Karpas-422 (cell line): ENCODE measurements around the gene HMX2. TPM values are rescaled to one million over a fixed set of nuclear protein-coding genes. Genes with fewer than 3 reads are reported as not detected.

ENCODE experiments used
- DNase-seq: peaks from one replicate; pipeline ENCODE4 v3.0.0-alpha.2; 2015
- H2AFZ ChIP-seq: fragments of 200-600 bp; sonication (generic); 2 replicates; pipeline ENCODE4 v1.6.1; 2014; ENCODE audit warnings: antibody characterized with exemption, low read length, mixed read lengths
- H3K27ac ChIP-seq: fragments of 200-600 bp; sonication (generic); 2 replicates; pipeline ENCODE4 v1.5.1; 2014; ENCODE audit warnings: mild to moderate bottlenecking, low read length, moderate library complexity
- H3K27me3 ChIP-seq: fragments of 200-600 bp; sonication (generic); 2 replicates; pipeline ENCODE4 v1.6.1; 2014; ENCODE audit warnings: low read length, mixed read lengths
- H3K36me3 ChIP-seq: fragments of 200-600 bp; sonication (generic); 2 replicates; pipeline ENCODE4 v1.6.1; 2014; ENCODE audit warnings: low read length, mixed read lengths; ENCODE audit not compliant: insufficient read depth
- H3K4me1 ChIP-seq: fragments of 200-600 bp; sonication (generic); 2 replicates; pipeline ENCODE4 v1.6.1; 2014; ENCODE audit warnings: mild to moderate bottlenecking, low read length, mixed read lengths
- H3K4me2 ChIP-seq: fragments of 200-600 bp; sonication (generic); 2 replicates; pipeline ENCODE4 v1.6.1; 2014; ENCODE audit warnings: low read length, low read depth, mild to moderate bottlenecking; ENCODE audit not compliant: poor library complexity, severe bottlenecking
- H3K4me3 ChIP-seq: fragments of 200-600 bp; sonication (generic); 2 replicates; pipeline ENCODE4 v1.5.1; 2014; ENCODE audit warnings: mild to moderate bottlenecking, antibody characterized with exemption, low read length, mixed read lengths
- H3K79me2 ChIP-seq: fragments of 200-600 bp; sonication (generic); 2 replicates; pipeline ENCODE4 v1.6.1; 2014; ENCODE audit warnings: mild to moderate bottlenecking, low read length, mixed read lengths
- H3K9ac ChIP-seq: fragments of 200-600 bp; sonication (generic); 2 replicates; pipeline ENCODE4 v1.6.0; 2014; ENCODE audit warnings: low read length
- H3K9me2 ChIP-seq: fragments of 200-600 bp; sonication (generic), shearing (Covaris generic); replicated peaks from 2 replicates; pipeline ENCODE4 v1.6.0; 2014; ENCODE audit warnings: mild to moderate bottlenecking, low read length, moderate library complexity; ENCODE audit not compliant: insufficient read depth
- H3K9me3 ChIP-seq: fragments of 300-700, 200-600 bp; sonication (generic); 2 replicates; pipeline ENCODE4 v1.6.1; 2014; ENCODE audit warnings: low read length, mixed read lengths
- H4K20me1 ChIP-seq: fragments of 200-600 bp; sonication (generic); 2 replicates; pipeline ENCODE4 v1.6.1; 2014; ENCODE audit warnings: mild to moderate bottlenecking, antibody characterized with exemption, low read length, low read depth; ENCODE audit not compliant: insufficient read depth
- total RNA-seq: library from RNA; depleted of rRNA; stranded (reverse); fragments of >200 nt; shearing (Covaris generic); gene quantifications from 2 replicates; pipeline ENCODE4 v1.2.3, GENCODE V29; 2014; ENCODE audit warnings: low replicate concordance

The HMX2 gene
- total RNA-seq, 1 experiment from 2014 or later: not detected

DNA sequence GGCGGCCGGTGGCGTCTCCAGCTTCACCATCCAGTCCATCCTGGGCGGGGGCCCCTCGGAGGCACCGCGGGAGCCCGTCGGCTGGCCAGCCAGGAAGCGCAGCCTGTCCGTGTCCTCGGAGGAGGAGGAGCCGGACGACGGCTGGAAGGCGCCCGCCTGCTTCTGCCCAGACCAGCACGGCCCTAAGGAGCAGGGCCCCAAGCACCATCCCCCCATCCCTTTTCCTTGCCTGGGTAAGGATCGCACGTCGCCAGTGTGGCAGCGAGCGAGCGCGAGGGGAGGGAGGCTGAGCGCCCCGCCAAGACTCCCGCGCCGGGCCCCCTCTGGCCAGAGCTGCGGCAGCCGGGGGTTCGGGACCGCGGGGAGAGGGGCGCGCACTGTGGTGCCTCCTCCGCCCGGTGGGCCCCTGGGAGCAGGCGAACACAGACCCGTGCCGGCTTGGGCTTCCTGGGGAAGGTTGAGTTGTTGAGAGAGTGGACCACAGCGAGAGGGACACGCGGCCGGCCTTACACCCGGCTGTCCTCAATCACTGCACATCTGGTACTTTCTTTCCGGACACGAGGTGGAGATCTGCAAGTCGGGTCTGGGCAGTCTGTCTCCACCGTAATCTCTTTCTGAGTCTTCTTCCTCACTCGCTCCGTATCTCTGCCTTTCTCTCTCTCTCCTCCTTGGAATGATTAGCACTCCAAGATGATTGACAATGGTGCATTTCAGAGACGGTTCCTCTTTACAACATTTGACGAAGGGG lies 652 bp downstream of the HMX2 start:
- H3K79me2 ChIP-seq: no peaks in the 10 kb centered on the region
- H3K9ac ChIP-seq: no peak overlapping the region
- no peaks in the 10 kb centered on the region for H3K36me3 ChIP-seq
- no peaks in the 10 kb centered on the region for H3K9me2 ChIP-seq
- H3K4me2 ChIP-seq: no peak overlapping the region
- no peak for DNase-seq
- H3K4me3 ChIP-seq: peak overlapping the region; percentile 34; the same call in 1 of the 2 replicates
- H3K27me3 ChIP-seq: no peaks in the 10 kb centered on the region
- H3K9me3 ChIP-seq: no peaks in the 10 kb centered on the region
- H4K20me1 ChIP-seq: no peaks in the 10 kb centered on the region
- no peak overlapping the region for H2AFZ ChIP-seq
- H3K27ac ChIP-seq: no peak overlapping the region
- H3K4me1 ChIP-seq: peaks cover 11% of the 10 kb centered on the region

- H3K27me3 ChIP-seq: no peaks in the 10 kb centered on the region
- H3K9me2 ChIP-seq: no peaks in the 10 kb centered on the region
- no peak overlapping the region for H3K9ac ChIP-seq
- H3K79me2 ChIP-seq: no peaks in the 10 kb centered on the region
- H3K4me2 ChIP-seq: no peak overlapping the region
- H3K27ac ChIP-seq: no peak overlapping the region
- H3K4me3 ChIP-seq: no peak overlapping the region
- H2AFZ ChIP-seq: no peak overlapping the region
- H4K20me1 ChIP-seq: no peaks in the 10 kb centered on the region
- H3K9me3 ChIP-seq: no peaks in the 10 kb centered on the region
- H3K4me1 ChIP-seq: peaks cover 13% of the 10 kb centered on the region
- no peak for DNase-seq
- no peaks in the 10 kb centered on the region for H3K36me3 ChIP-seq
Observed at GRCh38 chr10:123149162-123149567, 1.2 kb downstream of the HMX2 start.

- Histone ChIP-seq H3K79me2 (peaks cover 5% of the 10 kb centered on the region), H3K4me1 (peaks cover 13% of the 10 kb centered on the region), H3K27me3 (no peaks in the 10 kb centered on the region), H4K20me1 (peaks cover under 1% of the 10 kb centered on the region; the same call in 1 of the 2 replicates), H3K9ac (no peak overlapping the region), H3K4me2 (no peak overlapping the region), H3K4me3 (no peak overlapping the region), H2AFZ (no peak overlapping the region), H3K9me3 (no peaks in the 10 kb centered on the region), H3K36me3 (no peaks in the 10 kb centered on the region), H3K27ac (no peak overlapping the region), H3K9me2 (no peaks in the 10 kb centered on the region)
- DNase-seq: no peak
Observed at GRCh38 chr10:123149568-123150270, 1.8 kb downstream of the HMX2 start.

- no peak for DNase-seq
- Histone ChIP-seq H3K79me2 (peaks cover 12% of the 10 kb centered on the region), H3K27ac (no peak overlapping the region), H3K4me1 (peaks cover 16% of the 10 kb centered on the region), H2AFZ (no peak overlapping the region), H3K9ac (no peak overlapping the region), H3K36me3 (peaks cover 5% of the 10 kb centered on the region), H3K4me3 (no peak overlapping the region), H4K20me1 (peaks cover 8% of the 10 kb centered on the region; the same call in 1 of the 2 replicates), H3K9me2 (no peaks in the 10 kb centered on the region), H3K9me3 (no peaks in the 10 kb centered on the region), H3K27me3 (no peaks in the 10 kb centered on the region), H3K4me2 (no peak overlapping the region)
Observed at GRCh38 chr10:123150271-123150985, 2.5 kb downstream of the HMX2 start.

DNA sequence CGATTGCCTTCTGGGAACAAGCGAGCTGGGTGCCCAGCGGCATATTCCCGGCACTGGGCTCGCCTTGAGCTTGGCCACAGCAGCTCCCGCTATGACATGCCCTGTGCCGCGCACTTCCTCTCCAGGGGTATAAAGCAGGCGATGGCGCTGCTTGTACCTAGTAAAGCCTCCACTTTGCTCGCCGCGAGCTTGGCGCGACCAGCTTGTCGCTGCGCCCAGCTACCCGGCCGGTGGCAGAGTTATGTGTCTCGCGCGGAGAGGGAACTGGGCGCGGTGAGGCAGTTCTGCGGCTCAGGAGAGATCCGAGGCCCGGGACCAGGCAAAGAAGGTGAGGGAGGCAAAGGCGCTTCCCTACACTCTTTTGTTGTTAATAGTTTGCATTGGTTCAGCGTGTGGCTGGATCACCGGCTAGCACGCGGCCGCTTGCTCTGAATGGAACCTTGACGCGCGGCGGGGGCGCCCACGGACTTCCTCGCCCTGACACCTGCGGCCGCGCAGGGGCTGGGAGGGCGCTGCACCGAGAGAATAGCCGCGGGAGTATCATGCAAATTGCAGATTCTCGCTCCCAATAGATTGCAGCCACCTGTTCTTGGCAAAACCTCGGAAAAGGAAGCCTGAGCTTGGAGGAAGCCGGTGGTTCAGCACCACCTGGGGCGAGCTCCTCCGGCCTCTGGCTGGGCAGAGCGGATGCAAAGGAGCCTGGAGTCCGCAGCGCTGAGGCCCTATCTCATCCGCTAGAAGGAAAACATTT lies 3.2 kb downstream of the HMX2 start:
- Histone ChIP-seq H4K20me1 (peaks cover 14% of the 10 kb centered on the region), H3K9ac (peak overlapping the region; percentile 25; the same call in 1 of the 2 replicates), H3K36me3 (peaks cover 12% of the 10 kb centered on the region), H3K4me3 (peak overlapping the region; percentile 13; the same call in 1 of the 2 replicates), H3K4me1 (peaks cover 24% of the 10 kb centered on the region), H3K27ac (no peak overlapping the region), H3K27me3 (no peaks in the 10 kb centered on the region), H3K9me3 (no peaks in the 10 kb centered on the region), H2AFZ (no peak overlapping the region; the same call in 1 of the 2 replicates), H3K9me2 (no peaks in the 10 kb centered on the region), H3K4me2 (peak overlapping the region; percentile 47), H3K79me2 (peaks cover 20% of the 10 kb centered on the region)
- DNase-seq: no peak

GRCh38 chr10:123151737-123152135 lies 3.8 kb downstream of the HMX2 start:
- H4K20me1 ChIP-seq: peaks cover 17% of the 10 kb centered on the region
- H3K79me2 ChIP-seq: peaks cover 25% of the 10 kb centered on the region
- no peaks in the 10 kb centered on the region for H3K9me2 ChIP-seq
- H3K9ac ChIP-seq: peak overlapping the region; percentile 25; the same call in 1 of the 2 replicates
- H3K9me3 ChIP-seq: no peaks in the 10 kb centered on the region
- H3K4me2 ChIP-seq: peak overlapping the region; percentile 47
- peaks cover 17% of the 10 kb centered on the region for H3K36me3 ChIP-seq
- H3K27ac ChIP-seq: no peak overlapping the region
- peaks cover 28% of the 10 kb centered on the region for H3K4me1 ChIP-seq
- H3K4me3 ChIP-seq: peak overlapping the region; percentile 13; the same call in 1 of the 2 replicates
- no peak for DNase-seq
- H2AFZ ChIP-seq: no peak overlapping the region; the same call in 1 of the 2 replicates
- H3K27me3 ChIP-seq: no peaks in the 10 kb centered on the region

DNA sequence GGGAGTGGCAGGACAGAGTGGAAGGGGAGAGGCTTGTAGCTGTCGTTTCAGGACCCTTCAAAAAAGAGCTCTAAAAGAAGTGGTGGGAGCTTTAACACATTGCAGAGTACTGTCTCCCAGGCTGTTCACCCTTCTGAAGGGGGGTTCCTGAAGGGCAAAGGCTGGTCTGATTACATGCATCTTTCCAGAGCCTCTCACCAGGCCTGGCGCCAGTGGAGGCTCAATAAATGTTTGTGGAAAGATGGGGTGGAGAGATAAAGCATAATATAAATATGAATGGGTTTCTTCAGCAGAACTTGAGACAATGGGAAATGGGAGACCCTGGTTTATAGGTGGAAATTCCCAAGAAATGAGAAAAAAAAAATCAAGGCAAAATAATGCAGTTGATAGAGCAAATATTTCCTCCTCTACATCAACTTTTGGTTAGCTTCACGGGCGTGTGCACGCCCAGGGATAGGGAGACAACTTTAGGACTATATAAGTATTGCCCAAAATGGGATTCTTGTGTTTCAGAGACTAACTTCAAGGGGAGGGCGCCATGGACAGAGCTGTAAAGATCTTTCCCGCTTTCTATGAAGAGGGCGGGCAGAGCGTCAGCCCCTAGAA lies 5.7 kb downstream of the HMX2 start:
- peaks cover 35% of the 10 kb centered on the region for H3K36me3 ChIP-seq
- H3K27me3 ChIP-seq: no peaks in the 10 kb centered on the region
- H2AFZ ChIP-seq: peak overlapping the region; percentile 77
- DNase-seq: no peak
- H3K9me3 ChIP-seq: no peaks in the 10 kb centered on the region
- H3K4me1 ChIP-seq: peaks cover 45% of the 10 kb centered on the region
- H3K27ac ChIP-seq: no peak overlapping the region
- H3K4me3 ChIP-seq: no peak overlapping the region
- H3K4me2 ChIP-seq: peak overlapping the region; percentile 29
- no peak overlapping the region; the same call in 1 of the 2 replicates for H3K9ac ChIP-seq
- H4K20me1 ChIP-seq: peaks cover 29% of the 10 kb centered on the region
- H3K9me2 ChIP-seq: no peaks in the 10 kb centered on the region
- peaks cover 44% of the 10 kb centered on the region for H3K79me2 ChIP-seq
